Smooth muscle cell of the coronary artery (primary cell): ENCODE results near the gene COL8A2. TPM values are rescaled to one million over a fixed set of nuclear protein-coding genes. Genes with fewer than 3 reads are reported as not detected.

Source experiments
- total RNA-seq: library from RNA; depleted of rRNA; stranded (reverse); fragments of >200 nt; gene quantifications from 2 replicates; pipeline ENCODE4 v1.2.3, GENCODE V29; 2014; ENCODE audit warnings: low replicate concordance

Gene COL8A2
- total RNA-seq: 1.3 and 5.0 TPM in 2 replicates

GRCh38 chr1:36125129-36125991 lies at the start of gene COL8A2:
TSS of gene COL8A2 (minus strand) at chr1:36125222. CDS start at chr1:36100242, 24,980 bp downstream.

GRCh38 chr1:36155408-36156328 lies 30.6 kb upstream of the COL8A2 start, which contains the start of gene MAP7D1:
TSS of gene MAP7D1 (plus strand) at chr1:36156160. CDS start at chr1:36156418, 258 bp downstream.

GRCh38 chr1:36149237-36149972 lies 24.4 kb upstream of the COL8A2 start, which contains the start of gene TRAPPC3:
TSS of gene TRAPPC3 (minus strand) at chr1:36149486. CDS start at chr1:36149378, 108 bp downstream.

GRCh38 chr1:36088577-36089392 lies 36.2 kb downstream of the COL8A2 start, which contains the start of gene ADPRS:
TSS of gene ADPRS (plus strand) at chr1:36088892. CDS start at chr1:36088905, 13 bp downstream.

GRCh38 chr1:36083635-36084496 lies 41.2 kb downstream of the COL8A2 start, which contains the start of gene TEKT2:
TSS of gene TEKT2 (plus strand) at chr1:36084094. CDS start at chr1:36084922, 828 bp downstream.

Other genes with a start within 250 kb of the COL8A2 start
- 10.0 and 11.7 TPM in 2 replicates for gene AGO1, start 242.0 kb downstream of the COL8A2 start, total RNA-seq
- 10.7 and 20.1 TPM in 2 replicates for gene AGO3, start 194.1 kb downstream of the COL8A2 start, total RNA-seq
- 0.38 TPM in 1 of 2 replicates, not detected in the other for gene TEKT2, start 41.1 kb downstream of the COL8A2 start, total RNA-seq
- gene ADPRS, start 36.3 kb downstream of the COL8A2 start, total RNA-seq: 21.9 and 29.8 TPM in 2 replicates
- 51.1 and 78.5 TPM in 2 replicates for gene TRAPPC3, start 24.3 kb upstream of the COL8A2 start, total RNA-seq
- gene MAP7D1, start 30.9 kb upstream of the COL8A2 start, total RNA-seq: 45.4 and 81.4 TPM in 2 replicates
- 33.2 and 82.2 TPM in 2 replicates for gene THRAP3, start 99.2 kb upstream of the COL8A2 start, total RNA-seq
- 2.7 and 3.2 TPM in 2 replicates for gene SH3D21, start 181.1 kb upstream of the COL8A2 start, total RNA-seq
- 58.5 and 143 TPM in 2 replicates for gene EVA1B, start 198.4 kb upstream of the COL8A2 start, total RNA-seq